Tibial artery (tissue), 4 donors: ENCODE data around the gene FTSJ3.

Source experiments
- DNase-seq, 2 donors: peaks; one replicate each; pipeline ENCODE4 v3.0.0-alpha.2; 2019
- H3K27ac ChIP-seq, 2 donors: fragments of 200-600 bp; sonication (generic) in 1 of 2; 1 replicate in 1 of 2; 2 replicates in 1 of 2; pipeline ENCODE4 v1.5.1; 2018 to 2019; ENCODE audit warnings: mild to moderate bottlenecking in 1 of 2
- H3K27me3 ChIP-seq, 2 donors: fragments of 200-600 bp; sonication (generic) in 1 of 2; one replicate each; pipeline versions ENCODE4 v1.5.1 to v1.6.0; 2016 to 2019
- H3K36me3 ChIP-seq, 3 donors: fragments of 200-600 bp; sonication (generic) in 2 of 3; one replicate each; pipeline ENCODE4 v1.5.1; 2016 to 2019; ENCODE audit warnings: mild to moderate bottlenecking in 2 of 3
- H3K4me1 ChIP-seq, 4 donors: fragments of 200-600 bp; sonication (generic) in 2 of 4; 1 replicate in 3 of 4; 2 replicates in 1 of 4; pipeline ENCODE4 v1.5.1; 2016 to 2019
- H3K4me3 ChIP-seq, 2 donors: fragments of 200-600 bp; sonication (generic) in 1 of 2; 1 replicate in 1 of 2; 2 replicates in 1 of 2; pipeline ENCODE4 v1.5.1; 2018 to 2019; ENCODE audit warnings: mild to moderate bottlenecking in 2 of 2
- H3K9me3 ChIP-seq, 3 donors: fragments of 200-600 bp; sonication (generic) in 1 of 3; one replicate each; pipeline ENCODE4 v1.5.1; 2016 to 2019
- intact Hi-C: fragments of 100-400 bp; cut with DNase I; formaldehyde crosslinking; loops from one replicate; pipeline ENCODE4 v1.15.0; 2023; ENCODE audit warnings: low total_unique reads
- TF ChIP-seq, protein P1 (sequence below), 2 experiments: fragments of 200-600 bp in 1 of 2; fragments of 450-650 bp in 1 of 2; IDR thresholded peaks; one replicate each; pipeline ENCODE4 v1.5.1; 2017 to 2019; ENCODE audit warnings: antibody characterized with exemption in 2 of 2, mild to moderate bottlenecking in 1 of 2, moderate library complexity in 1 of 2

The FTSJ3 gene

DNA sequence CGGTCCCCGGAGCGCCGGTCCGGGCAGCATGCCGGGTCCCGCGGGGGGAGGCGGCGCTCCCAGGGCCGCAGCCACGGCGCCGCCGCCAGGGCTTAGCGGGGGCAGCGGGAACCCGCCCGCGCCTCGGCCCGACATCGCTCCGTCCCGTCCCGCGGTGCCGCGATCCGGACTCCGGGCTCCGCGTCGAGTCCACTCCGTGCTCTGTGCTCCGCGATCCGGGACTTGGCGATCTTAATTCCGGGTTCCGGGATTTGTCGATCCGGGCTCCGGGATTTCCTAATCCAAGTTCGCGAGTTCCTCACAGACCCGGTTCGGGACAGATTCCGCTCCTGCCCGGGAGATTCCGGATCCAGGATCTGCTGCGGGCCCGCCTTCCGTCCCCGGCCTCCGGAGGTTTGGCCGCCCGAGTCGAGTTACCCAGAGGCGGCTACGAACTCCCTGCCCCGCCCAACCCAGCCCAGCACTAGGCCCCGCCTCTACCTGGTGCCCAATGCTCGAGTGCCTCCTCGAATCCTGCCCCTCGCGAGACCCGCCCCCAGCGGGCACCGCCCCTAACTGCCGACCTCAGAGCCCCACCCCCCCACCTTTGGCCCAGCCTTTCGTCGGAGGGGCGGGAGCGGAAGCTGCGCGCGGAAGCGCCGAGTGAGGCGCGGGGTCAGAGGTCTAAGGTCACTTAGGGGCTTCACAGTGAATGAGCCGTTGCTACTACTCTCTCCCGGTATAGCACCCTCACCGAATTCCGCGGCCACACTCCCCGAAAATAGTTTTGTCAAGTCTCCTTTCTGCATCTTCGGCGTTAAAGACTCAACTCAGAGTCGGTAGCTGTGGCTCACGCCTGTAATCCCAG, 15.3 kb upstream of the FTSJ3 start, which contains the start of gene SMARCD2:
TSS of gene SMARCD2 (minus strand) at position 146 of the 847 bp plus-strand sequence. CDS start at position 135, 11 bp downstream.
- no peaks in the 10 kb centered on the region for H3K27me3 ChIP-seq
- H3K4me1 ChIP-seq: peaks cover 5 to 50% (median 43%) of the 10 kb centered on the region in 4 donors
- no peaks in the 10 kb centered on the region for H3K9me3 ChIP-seq
- intact Hi-C loops: no loop called here
- DNase-seq: peak; percentile 98 to 99
- TF ChIP-seq, protein P1, sequence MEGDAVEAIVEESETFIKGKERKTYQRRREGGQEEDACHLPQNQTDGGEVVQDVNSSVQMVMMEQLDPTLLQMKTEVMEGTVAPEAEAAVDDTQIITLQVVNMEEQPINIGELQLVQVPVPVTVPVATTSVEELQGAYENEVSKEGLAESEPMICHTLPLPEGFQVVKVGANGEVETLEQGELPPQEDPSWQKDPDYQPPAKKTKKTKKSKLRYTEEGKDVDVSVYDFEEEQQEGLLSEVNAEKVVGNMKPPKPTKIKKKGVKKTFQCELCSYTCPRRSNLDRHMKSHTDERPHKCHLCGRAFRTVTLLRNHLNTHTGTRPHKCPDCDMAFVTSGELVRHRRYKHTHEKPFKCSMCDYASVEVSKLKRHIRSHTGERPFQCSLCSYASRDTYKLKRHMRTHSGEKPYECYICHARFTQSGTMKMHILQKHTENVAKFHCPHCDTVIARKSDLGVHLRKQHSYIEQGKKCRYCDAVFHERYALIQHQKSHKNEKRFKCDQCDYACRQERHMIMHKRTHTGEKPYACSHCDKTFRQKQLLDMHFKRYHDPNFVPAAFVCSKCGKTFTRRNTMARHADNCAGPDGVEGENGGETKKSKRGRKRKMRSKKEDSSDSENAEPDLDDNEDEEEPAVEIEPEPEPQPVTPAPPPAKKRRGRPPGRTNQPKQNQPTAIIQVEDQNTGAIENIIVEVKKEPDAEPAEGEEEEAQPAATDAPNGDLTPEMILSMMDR (IDR thresholded peaks at IDR 0.05): no peak
- peak within 1 kb of the TSS; percentile 89 to 99 for H3K27ac ChIP-seq
- H3K4me3 ChIP-seq: peak within 1 kb of the TSS; percentile 75 to 96
- no peaks in the 10 kb centered on the region for H3K36me3 ChIP-seq

DNA sequence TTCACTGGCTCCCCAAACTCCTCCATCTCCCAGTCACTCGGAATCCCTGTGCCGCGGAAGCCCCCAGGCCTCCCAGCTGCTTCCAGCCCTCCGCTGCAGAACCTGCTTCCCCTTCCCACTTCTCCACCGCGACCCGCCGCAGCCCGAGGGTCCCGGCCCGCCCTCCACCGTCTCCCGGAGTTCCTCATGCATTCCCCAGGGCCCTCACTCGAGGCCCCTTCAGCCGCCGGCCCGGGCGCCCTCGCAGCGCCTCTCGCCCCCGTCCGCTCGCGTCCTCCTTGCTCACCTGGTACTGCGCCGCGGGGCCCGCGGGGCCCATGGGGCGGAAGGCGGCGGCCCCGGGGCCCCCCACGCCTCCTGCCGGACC, 14.7 kb upstream of the FTSJ3 start:
- Histone ChIP-seq H3K4me1 (peaks cover 5 to 56% (median 49%) of the 10 kb centered on the region in 4 donors), H3K27me3 (no peaks in the 10 kb centered on the region), H3K4me3 (peak overlapping the region; percentile 75 to 96), H3K36me3 (peaks cover 0 to 4% (median 2%) of the 10 kb centered on the region in 3 donors), H3K27ac (peak overlapping the region; percentile 89 to 99), H3K9me3 (no peaks in the 10 kb centered on the region)
- intact Hi-C loops: no loop called here
- TF ChIP-seq, protein P1 (IDR thresholded peaks at IDR 0.05): no peak
- peak; percentile 38 to 78 for DNase-seq

DNA sequence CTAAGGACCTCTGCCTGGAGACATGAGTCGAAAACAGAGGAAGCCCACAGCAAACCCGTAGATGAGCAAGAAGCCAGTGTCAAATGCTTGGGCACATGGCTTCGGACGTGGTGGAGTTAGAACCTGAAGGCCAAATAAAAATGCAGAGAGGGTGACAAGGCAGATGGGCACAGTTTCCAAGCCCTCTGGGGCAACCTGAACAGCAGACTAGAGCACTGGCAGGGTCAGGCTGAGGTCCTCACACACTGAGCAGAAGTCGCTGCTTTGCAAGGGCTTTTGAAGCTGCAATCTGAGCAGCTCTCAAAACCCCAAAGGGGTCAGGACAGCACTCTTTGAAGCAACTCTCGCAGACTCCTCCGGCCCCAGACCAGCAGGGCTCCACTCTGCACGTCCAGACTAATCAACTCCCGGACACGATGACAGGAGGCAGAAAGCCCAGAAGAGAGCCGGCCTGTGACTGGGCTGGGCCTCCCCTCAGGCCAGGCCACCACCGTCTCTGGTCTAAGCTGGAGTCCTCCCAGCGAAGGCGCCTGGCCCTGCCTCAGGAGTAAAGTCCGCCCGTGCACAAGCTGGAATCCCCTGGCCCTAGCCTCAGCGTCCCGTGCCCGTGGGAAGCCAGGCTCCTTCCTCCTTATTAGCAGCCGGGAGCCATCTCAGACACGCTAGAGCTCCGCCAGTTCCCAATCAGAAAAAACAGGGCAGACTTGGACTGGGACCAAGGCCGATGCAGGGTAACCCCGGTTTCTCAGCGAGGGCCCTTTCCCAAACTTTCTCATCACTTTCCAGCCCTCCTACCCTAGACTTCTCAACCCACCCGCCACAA, 14.1 kb upstream of the FTSJ3 start:
- Histone ChIP-seq H3K27me3 (no peaks in the 10 kb centered on the region), H3K9me3 (no peaks in the 10 kb centered on the region), H3K4me3 (peak overlapping the region; percentile 75 to 96), H3K4me1 (peaks cover 5 to 60% (median 52%) of the 10 kb centered on the region in 4 donors), H3K36me3 (peaks cover 4 to 10% (median 8%) of the 10 kb centered on the region in 3 donors), H3K27ac (peak overlapping the region; percentile 89 to 99)
- intact Hi-C loops: no loop called here
- peak; percentile 72 to 83 for DNase-seq
- TF ChIP-seq, protein P1 (IDR thresholded peaks at IDR 0.05): no peak

DNA sequence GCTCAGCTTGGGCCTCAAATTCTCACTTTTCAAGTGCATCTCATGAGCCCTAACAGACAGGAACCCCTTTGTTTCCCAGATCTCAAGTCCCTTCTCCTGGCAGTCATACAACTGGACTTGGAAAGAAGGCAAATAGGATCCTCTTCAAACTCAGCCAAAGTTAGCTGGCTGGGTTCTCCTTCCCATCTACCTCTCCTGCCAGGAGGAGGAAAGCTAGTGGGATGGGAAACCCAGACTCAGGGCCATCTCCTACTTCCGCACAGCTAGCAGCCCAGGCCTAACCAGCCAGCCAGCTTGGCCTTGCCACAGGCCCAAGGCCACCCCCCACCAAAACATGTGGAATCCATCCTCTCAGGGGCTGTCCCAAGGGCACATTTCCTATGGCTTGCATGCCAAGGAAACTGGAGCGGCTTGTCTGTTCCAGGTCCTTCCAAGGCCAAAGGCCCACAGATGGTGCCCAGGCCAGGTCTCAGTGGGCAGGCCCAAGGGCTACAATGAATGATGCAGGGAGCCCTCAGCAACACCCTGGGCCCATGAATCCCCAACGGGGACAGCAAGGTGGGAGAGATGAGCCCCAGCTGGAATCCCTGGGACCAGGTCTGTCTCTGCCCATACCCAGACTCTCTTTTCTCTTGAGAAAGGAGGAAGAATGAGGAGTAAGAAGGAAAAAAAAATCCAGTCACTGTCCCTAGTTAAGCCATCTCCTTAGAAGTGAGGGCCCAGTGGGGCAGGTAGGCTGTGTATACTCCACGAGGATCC, 13.3 kb upstream of the FTSJ3 start:
- no peaks in the 10 kb centered on the region for H3K9me3 ChIP-seq
- peaks cover 5 to 64% (median 52%) of the 10 kb centered on the region in 4 donors for H3K4me1 ChIP-seq
- peak in 1 of 2 donors; percentile 71 for DNase-seq
- TF ChIP-seq, protein P1 (IDR thresholded peaks at IDR 0.05): no peak
- peak overlapping the region; percentile 75 to 96 for H3K4me3 ChIP-seq
- intact Hi-C loops: no loop called here
- H3K27me3 ChIP-seq: no peaks in the 10 kb centered on the region
- H3K27ac ChIP-seq: peak overlapping the region; percentile 89 to 99
- H3K36me3 ChIP-seq: peaks cover 11 to 17% (median 16%) of the 10 kb centered on the region in 3 donors

DNA sequence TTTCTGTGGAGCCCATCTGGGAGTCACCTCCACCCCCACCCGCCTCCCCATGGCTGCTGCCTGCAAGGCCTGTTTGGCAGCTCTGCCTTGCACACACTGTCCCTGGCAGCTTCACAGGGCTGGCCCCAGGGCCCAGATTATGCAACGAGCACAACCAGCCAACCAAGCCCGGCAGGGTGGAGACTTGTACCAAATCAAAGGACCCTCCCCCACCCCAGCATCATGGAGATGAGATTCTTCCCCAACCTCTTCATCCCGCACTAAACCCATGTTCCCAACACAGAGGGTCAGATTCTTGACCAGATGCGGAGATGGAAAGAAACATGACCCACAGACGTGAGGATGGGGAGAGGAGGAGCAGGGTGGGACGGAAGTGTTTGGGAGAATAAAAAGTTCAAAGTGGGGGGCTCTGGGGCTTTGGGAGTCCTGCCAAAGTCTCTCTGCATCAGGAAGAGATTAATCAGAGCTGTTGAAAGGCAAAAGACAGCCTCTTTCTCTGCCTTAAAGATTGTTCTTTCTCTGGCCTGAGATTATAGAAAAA, 11.2 kb upstream of the FTSJ3 start:
- H3K4me3 ChIP-seq: peak overlapping the region; percentile 41 to 96
- peak; percentile 98 for DNase-seq
- TF ChIP-seq, protein P1 (IDR thresholded peaks at IDR 0.05): no peak
- H3K27me3 ChIP-seq: no peaks in the 10 kb centered on the region
- H3K27ac ChIP-seq: peak overlapping the region; percentile 89 to 99
- no peaks in the 10 kb centered on the region for H3K9me3 ChIP-seq
- peaks cover 30 to 37% (median 37%) of the 10 kb centered on the region in 3 donors for H3K36me3 ChIP-seq
- intact Hi-C loops: loop anchor here (5.0 kb wide), 1 partner anchor 66 kb away; the partner anchor contains the start of genes CCDC47 and DDX42
- H3K4me1 ChIP-seq: peaks cover 5 to 71% (median 55%) of the 10 kb centered on the region in 4 donors
